Karpas-422 (cell line): ENCODE data around the gene PARVB. TPM values are rescaled to one million over a fixed set of nuclear protein-coding genes. Genes with fewer than 3 reads are reported as not detected.

ENCODE experiments used
- DNase-seq: peaks from one replicate; pipeline ENCODE4 v3.0.0-alpha.2; 2015
- H2AFZ ChIP-seq: fragments of 200-600 bp; sonication (generic); 2 replicates; pipeline ENCODE4 v1.6.1; 2014; ENCODE audit warnings: antibody characterized with exemption, low read length, mixed read lengths
- H3K27ac ChIP-seq: fragments of 200-600 bp; sonication (generic); 2 replicates; pipeline ENCODE4 v1.5.1; 2014; ENCODE audit warnings: mild to moderate bottlenecking, low read length, moderate library complexity
- H3K27me3 ChIP-seq: fragments of 200-600 bp; sonication (generic); 2 replicates; pipeline ENCODE4 v1.6.1; 2014; ENCODE audit warnings: low read length, mixed read lengths
- H3K36me3 ChIP-seq: fragments of 200-600 bp; sonication (generic); 2 replicates; pipeline ENCODE4 v1.6.1; 2014; ENCODE audit warnings: low read length, mixed read lengths; ENCODE audit not compliant: insufficient read depth
- H3K4me1 ChIP-seq: fragments of 200-600 bp; sonication (generic); 2 replicates; pipeline ENCODE4 v1.6.1; 2014; ENCODE audit warnings: mild to moderate bottlenecking, low read length, mixed read lengths
- H3K4me2 ChIP-seq: fragments of 200-600 bp; sonication (generic); 2 replicates; pipeline ENCODE4 v1.6.1; 2014; ENCODE audit warnings: low read length, low read depth, mild to moderate bottlenecking; ENCODE audit not compliant: poor library complexity, severe bottlenecking
- H3K4me3 ChIP-seq: fragments of 200-600 bp; sonication (generic); 2 replicates; pipeline ENCODE4 v1.5.1; 2014; ENCODE audit warnings: mild to moderate bottlenecking, antibody characterized with exemption, low read length, mixed read lengths
- H3K79me2 ChIP-seq: fragments of 200-600 bp; sonication (generic); 2 replicates; pipeline ENCODE4 v1.6.1; 2014; ENCODE audit warnings: mild to moderate bottlenecking, low read length, mixed read lengths
- H3K9ac ChIP-seq: fragments of 200-600 bp; sonication (generic); 2 replicates; pipeline ENCODE4 v1.6.0; 2014; ENCODE audit warnings: low read length
- H3K9me2 ChIP-seq: fragments of 200-600 bp; sonication (generic), shearing (Covaris generic); replicated peaks from 2 replicates; pipeline ENCODE4 v1.6.0; 2014; ENCODE audit warnings: mild to moderate bottlenecking, low read length, moderate library complexity; ENCODE audit not compliant: insufficient read depth
- H3K9me3 ChIP-seq: fragments of 300-700, 200-600 bp; sonication (generic); 2 replicates; pipeline ENCODE4 v1.6.1; 2014; ENCODE audit warnings: low read length, mixed read lengths
- H4K20me1 ChIP-seq: fragments of 200-600 bp; sonication (generic); 2 replicates; pipeline ENCODE4 v1.6.1; 2014; ENCODE audit warnings: mild to moderate bottlenecking, antibody characterized with exemption, low read length, low read depth; ENCODE audit not compliant: insufficient read depth
- total RNA-seq: library from RNA; depleted of rRNA; stranded (reverse); fragments of >200 nt; shearing (Covaris generic); gene quantifications from 2 replicates; pipeline ENCODE4 v1.2.3, GENCODE V29; 2014; ENCODE audit warnings: low replicate concordance

The PARVB gene
- total RNA-seq, 1 experiment from 2014 or later, result 24.9 TPM

GRCh38 chr22:44032126-44032730 lies 8.1 kb downstream of the PARVB start:
- H3K9ac ChIP-seq, result no peak overlapping the region
- H3K27me3 ChIP-seq, result no peaks in the 10 kb centered on the region
- H3K4me1 ChIP-seq, result peaks cover 3% of the 10 kb centered on the region
- peaks cover 20% of the 10 kb centered on the region; the same call in 1 of the 2 replicates for H4K20me1 ChIP-seq
- no peak overlapping the region for H3K27ac ChIP-seq
- no peaks in the 10 kb centered on the region for H3K9me3 ChIP-seq
- no peak overlapping the region for H2AFZ ChIP-seq
- no peak overlapping the region for H3K4me3 ChIP-seq
- no peaks in the 10 kb centered on the region for H3K79me2 ChIP-seq
- no peaks in the 10 kb centered on the region for H3K9me2 ChIP-seq
- H3K36me3 ChIP-seq, result no peaks in the 10 kb centered on the region
- H3K4me2 ChIP-seq, result no peak overlapping the region
- DNase-seq, result no peak

DNA sequence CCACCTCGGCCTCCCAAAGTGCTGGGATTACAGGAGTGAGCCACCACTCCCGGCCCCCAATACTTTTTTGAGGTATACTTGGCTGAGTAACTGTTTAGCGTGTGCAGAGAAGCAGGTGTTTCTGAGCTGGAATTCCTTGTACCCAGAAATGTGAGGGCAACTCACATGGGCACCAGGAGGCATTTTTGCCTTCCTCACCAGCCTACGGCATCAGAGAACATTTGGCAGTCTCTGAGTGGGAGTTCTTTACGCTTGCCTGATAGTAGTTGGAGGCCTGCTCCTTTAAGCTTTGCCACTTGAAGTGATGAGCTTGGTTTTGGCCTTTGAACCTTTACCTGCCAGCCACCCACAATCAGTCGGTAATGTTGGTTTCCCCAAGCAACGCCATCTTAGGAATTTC lies 9.2 kb downstream of the PARVB start:
- no peak overlapping the region for H3K27ac ChIP-seq
- peaks cover 28% of the 10 kb centered on the region; the same call in 1 of the 2 replicates for H4K20me1 ChIP-seq
- H3K4me1 ChIP-seq, result no peaks in the 10 kb centered on the region
- no peak for DNase-seq
- H2AFZ ChIP-seq, result no peak overlapping the region
- no peaks in the 10 kb centered on the region for H3K9me2 ChIP-seq
- no peaks in the 10 kb centered on the region for H3K36me3 ChIP-seq
- H3K79me2 ChIP-seq, result no peaks in the 10 kb centered on the region
- H3K9ac ChIP-seq, result no peak overlapping the region
- no peak overlapping the region for H3K4me3 ChIP-seq
- H3K27me3 ChIP-seq, result no peaks in the 10 kb centered on the region
- H3K4me2 ChIP-seq, result no peak overlapping the region
- H3K9me3 ChIP-seq, result no peaks in the 10 kb centered on the region

DNA sequence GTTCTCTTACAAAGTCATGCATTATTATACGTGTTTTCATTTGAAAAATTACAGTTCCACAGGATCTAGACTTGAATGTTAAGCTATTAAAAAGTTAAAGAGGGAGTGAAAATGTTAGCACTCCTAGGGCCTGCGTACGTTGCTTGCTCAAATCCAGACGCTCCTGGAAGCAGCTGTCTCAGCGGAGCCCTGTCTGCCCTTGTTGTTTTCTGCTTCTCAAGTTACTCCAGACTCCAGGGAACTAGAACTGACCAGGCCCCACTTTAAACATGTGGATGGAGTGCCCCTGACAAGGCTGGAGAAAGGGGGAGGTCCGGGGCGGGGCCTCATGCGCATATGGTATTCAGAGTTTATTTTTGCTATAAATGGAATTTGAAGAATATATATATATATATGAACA lies 9.6 kb downstream of the PARVB start:
- H3K79me2 ChIP-seq, result no peaks in the 10 kb centered on the region
- peaks cover 28% of the 10 kb centered on the region; the same call in 1 of the 2 replicates for H4K20me1 ChIP-seq
- no peaks in the 10 kb centered on the region for H3K9me3 ChIP-seq
- no peak overlapping the region for H3K9ac ChIP-seq
- no peak overlapping the region for H2AFZ ChIP-seq
- H3K4me3 ChIP-seq, result no peak overlapping the region
- H3K9me2 ChIP-seq, result no peaks in the 10 kb centered on the region
- no peaks in the 10 kb centered on the region for H3K36me3 ChIP-seq
- no peak for DNase-seq
- no peak overlapping the region for H3K4me2 ChIP-seq
- no peaks in the 10 kb centered on the region for H3K27me3 ChIP-seq
- H3K27ac ChIP-seq, result no peak overlapping the region
- no peaks in the 10 kb centered on the region for H3K4me1 ChIP-seq

DNA sequence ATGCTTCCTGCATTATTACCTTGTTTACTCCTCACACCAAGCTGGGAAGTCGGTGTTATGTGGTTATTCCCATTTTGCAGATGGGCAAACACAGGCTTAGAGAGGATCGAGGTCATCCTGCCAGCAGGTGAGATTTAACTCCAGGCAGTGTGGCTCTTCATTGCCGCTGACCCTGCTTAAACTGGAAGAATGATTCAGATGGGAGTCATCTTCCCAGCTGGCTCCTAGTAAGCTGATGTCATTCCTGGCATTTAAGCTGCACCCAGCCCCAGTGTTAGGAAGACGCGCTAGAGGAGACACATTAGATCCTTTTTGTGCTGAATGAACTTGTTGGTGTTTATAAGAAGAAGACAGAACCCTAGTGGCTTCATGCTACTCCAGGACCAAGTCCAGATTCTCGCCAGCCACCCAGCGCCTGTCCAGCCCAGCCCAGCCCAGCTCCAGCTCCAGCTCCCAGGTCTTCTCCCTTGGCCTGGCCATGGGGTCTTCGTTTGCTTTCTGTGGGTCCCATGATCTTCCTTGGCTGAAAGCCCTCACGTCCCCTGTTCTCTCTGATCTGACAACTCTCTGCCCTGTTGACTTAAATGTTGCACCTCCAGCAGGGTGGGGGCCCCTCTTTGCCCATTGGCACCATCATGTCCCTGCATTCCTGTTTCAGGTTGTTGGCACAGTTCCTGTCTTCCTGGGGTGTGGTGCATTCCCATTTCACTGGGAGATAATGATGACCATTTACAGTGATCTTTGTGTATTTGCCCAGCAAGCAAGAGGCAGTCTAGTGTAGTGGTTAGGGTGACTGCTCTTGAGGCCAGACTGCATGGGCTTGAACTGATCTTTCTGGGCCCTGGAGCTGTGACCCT lies 13.6 kb downstream of the PARVB start:
- Histone ChIP-seq H3K4me3 (no peak overlapping the region), H3K9me3 (no peaks in the 10 kb centered on the region), H3K27me3 (no peaks in the 10 kb centered on the region), H3K9ac (no peak overlapping the region), H3K9me2 (no peaks in the 10 kb centered on the region), H3K4me1 (no peaks in the 10 kb centered on the region), H3K36me3 (no peaks in the 10 kb centered on the region), H3K4me2 (no peak overlapping the region), H2AFZ (no peak overlapping the region), H3K79me2 (no peaks in the 10 kb centered on the region), H3K27ac (no peak overlapping the region), H4K20me1 (peaks cover 18% of the 10 kb centered on the region; the same call in 1 of the 2 replicates)
- no peak for DNase-seq

DNA sequence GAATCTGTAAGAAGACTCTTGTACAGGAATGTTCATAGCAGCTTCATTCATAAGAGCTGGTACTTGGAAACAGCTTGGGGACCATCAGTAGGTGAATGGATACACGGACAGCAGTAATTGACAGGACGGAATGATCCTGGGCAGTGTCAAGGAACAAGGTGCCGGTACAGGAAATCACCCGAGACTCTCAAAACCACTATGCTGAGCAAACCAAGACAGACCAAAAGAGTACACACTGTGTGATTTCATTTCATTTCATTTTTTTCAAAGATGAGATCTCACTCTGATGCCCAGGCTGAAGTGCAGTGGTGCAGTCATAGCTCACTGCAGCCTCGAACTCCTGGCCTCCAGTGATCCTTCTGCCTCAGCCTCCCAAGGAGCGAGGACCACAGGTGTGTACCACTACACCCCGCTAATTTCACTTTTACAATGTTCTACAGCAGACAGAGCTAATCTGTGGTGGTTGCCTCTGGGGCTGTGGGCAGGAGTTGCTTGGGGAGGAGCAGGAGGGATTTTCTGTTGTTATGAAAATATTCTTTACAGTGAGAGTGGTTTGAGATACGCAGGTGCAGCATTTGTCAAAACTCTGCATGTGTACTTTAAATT lies 15.6 kb downstream of the PARVB start:
- no peak overlapping the region for H2AFZ ChIP-seq
- H3K27me3 ChIP-seq, result no peaks in the 10 kb centered on the region
- H3K27ac ChIP-seq, result no peak overlapping the region
- H3K4me1 ChIP-seq, result no peaks in the 10 kb centered on the region
- H3K9ac ChIP-seq, result no peak overlapping the region
- no peaks in the 10 kb centered on the region for H3K36me3 ChIP-seq
- peaks cover 24% of the 10 kb centered on the region; the same call in 1 of the 2 replicates for H4K20me1 ChIP-seq
- H3K9me3 ChIP-seq, result no peaks in the 10 kb centered on the region
- no peaks in the 10 kb centered on the region for H3K79me2 ChIP-seq
- H3K9me2 ChIP-seq, result no peaks in the 10 kb centered on the region
- no peak overlapping the region for H3K4me3 ChIP-seq
- DNase-seq, result no peak
- H3K4me2 ChIP-seq, result no peak overlapping the region

GRCh38 chr22:44042249-44043218 lies 18.4 kb downstream of the PARVB start:
- no peaks in the 10 kb centered on the region for H3K79me2 ChIP-seq
- H3K4me3 ChIP-seq, result no peak overlapping the region
- H3K9me2 ChIP-seq, result no peaks in the 10 kb centered on the region
- DNase-seq, result no peak
- no peak overlapping the region for H3K9ac ChIP-seq
- H4K20me1 ChIP-seq, result peaks cover 26% of the 10 kb centered on the region; the same call in 1 of the 2 replicates
- H3K9me3 ChIP-seq, result no peaks in the 10 kb centered on the region
- no peak overlapping the region for H2AFZ ChIP-seq
- no peaks in the 10 kb centered on the region for H3K4me1 ChIP-seq
- no peaks in the 10 kb centered on the region for H3K27me3 ChIP-seq
- H3K4me2 ChIP-seq, result no peak overlapping the region
- H3K36me3 ChIP-seq, result no peaks in the 10 kb centered on the region
- H3K27ac ChIP-seq, result no peak overlapping the region

DNA sequence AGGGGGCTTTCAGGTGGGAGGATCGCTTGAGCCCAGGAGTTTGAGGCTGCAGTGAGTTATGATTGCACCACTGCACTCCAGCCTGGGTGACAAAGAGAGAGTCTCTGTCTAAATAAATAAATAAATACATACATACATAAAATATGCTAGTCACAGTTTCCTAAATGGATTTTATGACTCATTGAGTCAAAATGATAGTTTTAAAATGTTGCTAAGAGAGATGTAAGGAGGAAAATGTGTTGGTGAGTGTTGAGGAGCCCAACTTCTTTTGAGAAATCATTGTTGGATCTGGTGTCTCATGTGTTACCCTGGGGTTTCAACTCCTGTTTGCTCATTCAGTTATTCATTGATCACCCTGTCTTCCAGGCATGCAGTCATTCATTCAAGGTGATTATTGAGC lies 21.0 kb downstream of the PARVB start:
- Histone ChIP-seq H3K4me3 (no peak overlapping the region), H3K9me2 (no peaks in the 10 kb centered on the region), H3K27ac (no peak overlapping the region), H3K9me3 (no peaks in the 10 kb centered on the region), H3K4me2 (no peak overlapping the region), H3K36me3 (no peaks in the 10 kb centered on the region), H2AFZ (no peak overlapping the region), H4K20me1 (peaks cover 26% of the 10 kb centered on the region), H3K9ac (no peak overlapping the region), H3K27me3 (no peaks in the 10 kb centered on the region), H3K4me1 (peaks cover 3% of the 10 kb centered on the region; the same call in 1 of the 2 replicates), H3K79me2 (no peaks in the 10 kb centered on the region)
- DNase-seq, result no peak
